Suprapubic skin (tissue), 3 donors: ENCODE data around the gene NDOR1.

Experiments
- EP300 ChIP-seq: sonication (generic); formaldehyde crosslinking; IDR thresholded peaks from one replicate; pipeline ENCODE4 v1.6.1; 2017; ENCODE audit warnings: antibody characterized with exemption
- POLR2A ChIP-seq, 2 donors: fragments of 450-650 bp; IDR thresholded peaks; one replicate each; pipeline ENCODE4 v1.6.1; 2017; ENCODE audit warnings: antibody characterized with exemption in 2 of 2, mild to moderate bottlenecking in 2 of 2, moderate library complexity in 2 of 2
- TF ChIP-seq, protein P1 (sequence below), 2 donors: fragments of 200-600 bp in 1 of 2; fragments of 450-650 bp in 1 of 2; sonication (generic) in 1 of 2; IDR thresholded peaks; one replicate each; pipeline ENCODE4 v1.5.1; 2016 to 2019; ENCODE audit warnings: antibody characterized with exemption in 2 of 2, mild to moderate bottlenecking in 1 of 2, moderate library complexity in 1 of 2

DNA sequence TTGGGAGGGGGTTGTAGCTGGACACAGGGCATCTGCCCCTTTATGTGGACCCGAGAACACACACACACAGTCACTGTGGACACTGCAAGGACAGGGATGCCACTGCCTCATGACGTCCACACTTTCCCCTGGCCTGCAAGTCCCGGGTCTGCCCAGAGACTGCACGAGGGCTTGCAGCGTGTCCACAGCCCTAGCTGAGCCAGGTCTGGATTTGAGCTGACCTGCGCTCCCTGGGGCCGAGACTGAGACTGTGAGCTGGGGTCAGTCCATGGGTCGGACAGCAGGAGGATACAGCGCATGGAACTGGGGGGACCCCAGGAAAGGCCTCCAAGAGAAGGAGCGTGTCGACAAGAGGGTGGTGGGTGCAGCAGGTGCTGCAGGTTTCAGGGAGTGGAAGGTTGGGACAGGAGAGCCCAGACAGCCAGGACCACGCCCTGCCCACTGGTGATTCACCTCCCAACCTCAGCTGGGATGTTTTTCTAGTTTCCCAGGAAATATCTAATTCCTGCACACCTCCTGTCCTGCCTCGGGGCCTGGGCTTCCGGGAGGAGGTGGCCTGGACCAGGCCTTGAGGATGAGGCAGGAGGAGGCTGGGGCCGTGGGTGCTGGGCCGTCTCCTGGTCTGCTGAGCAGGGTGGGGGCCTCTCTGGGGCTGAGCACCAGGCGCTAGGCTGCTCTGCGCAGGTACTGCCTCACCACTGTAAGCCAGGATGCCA is 21.0 kb downstream of the NDOR1 start:
- TF ChIP-seq EP300 (no peak), POLR2A (IDR thresholded peaks at IDR 0.05) (no peak)
- TF ChIP-seq, protein P1, sequence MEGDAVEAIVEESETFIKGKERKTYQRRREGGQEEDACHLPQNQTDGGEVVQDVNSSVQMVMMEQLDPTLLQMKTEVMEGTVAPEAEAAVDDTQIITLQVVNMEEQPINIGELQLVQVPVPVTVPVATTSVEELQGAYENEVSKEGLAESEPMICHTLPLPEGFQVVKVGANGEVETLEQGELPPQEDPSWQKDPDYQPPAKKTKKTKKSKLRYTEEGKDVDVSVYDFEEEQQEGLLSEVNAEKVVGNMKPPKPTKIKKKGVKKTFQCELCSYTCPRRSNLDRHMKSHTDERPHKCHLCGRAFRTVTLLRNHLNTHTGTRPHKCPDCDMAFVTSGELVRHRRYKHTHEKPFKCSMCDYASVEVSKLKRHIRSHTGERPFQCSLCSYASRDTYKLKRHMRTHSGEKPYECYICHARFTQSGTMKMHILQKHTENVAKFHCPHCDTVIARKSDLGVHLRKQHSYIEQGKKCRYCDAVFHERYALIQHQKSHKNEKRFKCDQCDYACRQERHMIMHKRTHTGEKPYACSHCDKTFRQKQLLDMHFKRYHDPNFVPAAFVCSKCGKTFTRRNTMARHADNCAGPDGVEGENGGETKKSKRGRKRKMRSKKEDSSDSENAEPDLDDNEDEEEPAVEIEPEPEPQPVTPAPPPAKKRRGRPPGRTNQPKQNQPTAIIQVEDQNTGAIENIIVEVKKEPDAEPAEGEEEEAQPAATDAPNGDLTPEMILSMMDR (IDR thresholded peaks at IDR 0.05) = no peak
